ENCODE results near the gene KREMEN2.

The KREMEN2 gene

GRCh38 chr16:2963723-2964474, at the start of gene KREMEN2:
KREMEN2 (plus strand) TSS chr16:2964275; CDS start chr16:2964521, 246 bp downstream.
- in situ Hi-C loops (cut with HindIII; ENCODE audit: low sequenced_read_pairs) = no loop called here
- TF ChIP-seq CTCF (IDR thresholded peaks at IDR 0.05; ENCODE audit: low read depth, low read length, missing control alignments) = no peak
- peak within 1 kb of the TSS; percentile 23 for H3K4me3 ChIP-seq (ENCODE audit: low read depth, low read length)
- DNase-seq (ENCODE audit: low read depth) = no peak

GRCh38 chr16:2915196-2915929, 48.7 kb upstream of the KREMEN2 start:
- no peak overlapping the region for H3K4me3 ChIP-seq (ENCODE audit: low read depth, low read length)
- TF ChIP-seq CTCF (IDR thresholded peaks at IDR 0.05; ENCODE audit: low read depth, low read length, missing control alignments) = no peak
- DNase-seq (ENCODE audit: low read depth) = no peak
- in situ Hi-C loops (cut with HindIII; ENCODE audit: low sequenced_read_pairs) = loop anchor here (10.0 kb wide), 1 partner anchor 141 kb away; the partner anchor contains the start of gene ELOB

- H3K4me3 ChIP-seq (ENCODE audit: low read depth, low read length) = no peak overlapping the region
- TF ChIP-seq CTCF (IDR thresholded peaks at IDR 0.05; ENCODE audit: low read depth, low read length, missing control alignments) = peak; percentile 82
- in situ Hi-C loops (cut with HindIII; ENCODE audit: low sequenced_read_pairs) = loop anchor here (10.0 kb wide), 1 partner anchor 145 kb away; the partner anchor contains the start of gene ELOB
- peak; percentile 65 for DNase-seq (ENCODE audit: low read depth)
Observed at GRCh38 chr16:2919511-2920255, 44.4 kb upstream of the KREMEN2 start.

GRCh38 chr16:2923481-2923880, 40.6 kb upstream of the KREMEN2 start:
- in situ Hi-C loops (cut with HindIII; ENCODE audit: low sequenced_read_pairs) = no loop called here

GRCh38 chr16:2924901-2925755, 38.9 kb upstream of the KREMEN2 start:
- no peak for TF ChIP-seq CTCF (IDR thresholded peaks at IDR 0.05; ENCODE audit: low read depth, low read length, missing control alignments)
- H3K4me3 ChIP-seq (ENCODE audit: low read depth, low read length) = no peak overlapping the region
- DNase-seq (ENCODE audit: low read depth) = no peak
- in situ Hi-C loops (cut with HindIII; ENCODE audit: low sequenced_read_pairs) = no loop called here

More at GRCh38 chr16:2923481-2923880, 40.6 kb upstream of the KREMEN2 start:
- H3K4me3 ChIP-seq (ENCODE audit: low read depth, low read length) = no peak overlapping the region
- no peak for DNase-seq (ENCODE audit: low read depth)
- no peak for TF ChIP-seq CTCF (IDR thresholded peaks at IDR 0.05; ENCODE audit: low read depth, low read length, missing control alignments)

All from astrocyte of the cerebellum (primary cell).